Measurements from ENCODE around the gene UBE2I. TPM values are rescaled to one million over a fixed set of nuclear protein-coding genes. Genes with fewer than 3 reads are reported as not detected.

Gene UBE2I
- total RNA-seq, 1 donor from 2014 or later = 112 TPM

DNA sequence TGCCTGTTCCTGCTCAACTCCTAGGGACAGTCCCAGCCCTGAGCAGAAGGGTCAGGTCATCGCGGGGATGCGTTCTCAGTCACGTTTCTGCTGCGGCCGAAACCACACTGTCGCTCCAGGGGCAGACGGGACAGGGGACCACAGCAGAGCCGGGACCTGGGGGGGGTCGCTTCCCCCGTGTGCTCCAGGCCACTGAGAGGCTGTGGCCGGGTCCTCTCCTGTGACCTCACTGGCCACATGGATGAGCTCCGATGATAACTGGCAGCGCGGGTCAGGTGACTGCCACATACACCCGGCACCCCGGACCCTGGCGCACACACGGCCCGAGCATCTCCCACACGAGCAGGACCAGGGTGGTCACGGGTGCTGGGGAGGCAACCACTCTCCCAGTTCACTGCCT is 55.1 kb downstream of the UBE2I start:
- no peak overlapping the region for H3K4me3 ChIP-seq (ENCODE audit: low read depth, low read length)
- no peak for TF ChIP-seq CTCF (conservative IDR thresholded peaks at IDR 0.05; ENCODE audit: low read depth, low read length)
- no peak for DNase-seq (ENCODE audit: low read depth)

DNA sequence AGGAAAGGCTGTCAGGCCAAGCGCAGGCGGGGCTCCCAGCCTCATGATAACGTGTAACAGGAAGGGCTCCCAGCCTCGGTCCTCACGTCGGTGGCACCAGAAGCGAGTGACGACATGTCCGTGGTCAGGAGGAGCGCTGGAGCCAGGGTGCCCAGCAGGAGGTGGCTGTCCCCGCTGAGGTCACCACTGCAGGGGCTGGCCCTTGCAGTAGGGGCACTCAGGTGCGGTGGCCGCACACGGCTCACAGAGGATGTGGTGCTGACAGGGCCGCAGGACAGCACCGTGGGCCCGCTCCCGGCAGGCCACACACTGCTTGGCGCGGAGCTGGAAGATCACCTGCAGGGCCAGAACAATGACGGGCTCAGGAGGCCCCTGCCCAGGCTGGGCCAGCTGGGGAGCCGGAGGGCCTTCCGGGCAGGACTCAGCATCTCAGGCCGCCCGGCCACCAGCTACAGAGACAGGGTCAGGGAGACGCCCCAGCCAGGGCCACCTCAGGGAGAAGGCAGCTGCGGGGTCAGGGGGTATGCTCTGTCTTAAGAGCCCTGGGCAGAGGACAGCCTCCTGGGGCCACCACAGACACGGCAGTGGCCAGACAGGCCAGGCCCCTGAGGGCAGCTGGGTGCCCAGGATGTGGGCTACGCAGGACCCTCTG is 56.8 kb downstream of the UBE2I start:
- DNase-seq (ENCODE audit: low read depth) = no peak
- H3K4me3 ChIP-seq (ENCODE audit: low read depth, low read length) = no peak overlapping the region
- no peak for TF ChIP-seq CTCF (conservative IDR thresholded peaks at IDR 0.05; ENCODE audit: low read depth, low read length)

- no peak for TF ChIP-seq CTCF (conservative IDR thresholded peaks at IDR 0.05; ENCODE audit: low read depth, low read length)
- no peak overlapping the region for H3K4me3 ChIP-seq (ENCODE audit: low read depth, low read length)
Measured at GRCh38 chr16:1366712-1367299, 57.4 kb downstream of the UBE2I start.

GRCh38 chr16:1367486-1368174 is 58.2 kb downstream of the UBE2I start:
- DNase-seq (ENCODE audit: low read depth) = no peak
- no peak overlapping the region for H3K4me3 ChIP-seq (ENCODE audit: low read depth, low read length)
- no peak for TF ChIP-seq CTCF (conservative IDR thresholded peaks at IDR 0.05; ENCODE audit: low read depth, low read length)

More at GRCh38 chr16:1366712-1367299, 57.4 kb downstream of the UBE2I start:
- no peak for DNase-seq (ENCODE audit: low read depth)

- no peak overlapping the region for H3K4me3 ChIP-seq (ENCODE audit: low read depth, low read length)
- no peak for TF ChIP-seq CTCF (conservative IDR thresholded peaks at IDR 0.05; ENCODE audit: low read depth, low read length)
- DNase-seq (ENCODE audit: low read depth) = no peak
Measured at GRCh38 chr16:1371054-1371978, 61.9 kb downstream of the UBE2I start.

GRCh38 chr16:1372292-1372950 is 63.0 kb downstream of the UBE2I start:
- no peak overlapping the region for H3K4me3 ChIP-seq (ENCODE audit: low read depth, low read length)
- TF ChIP-seq CTCF (conservative IDR thresholded peaks at IDR 0.05; ENCODE audit: low read depth, low read length) = no peak
- no peak for DNase-seq (ENCODE audit: low read depth)
